Right atrium auricular region (tissue), 2 donors: ENCODE measurements around the gene ZNF827. TPM values are rescaled to one million over a fixed set of nuclear protein-coding genes. Genes with fewer than 3 reads are reported as not detected.

Experiments used
- DNase-seq: peaks from one replicate; pipeline ENCODE4 v3.0.0-alpha.2; 2019; ENCODE audit warnings: low spot score
- H3K27ac ChIP-seq, 2 donors: fragments of 200-600 bp; sonication (generic); 1 replicate in 1 of 2; 2 replicates in 1 of 2; pipeline ENCODE4 v1.5.1; 2016 to 2019
- H3K27me3 ChIP-seq, 2 donors: fragments of 200-600 bp; sonication (generic); one replicate each; pipeline versions ENCODE4 v1.5.1 to v1.6.0; 2017 to 2019
- H3K36me3 ChIP-seq: fragments of 200-600 bp; sonication (generic); one replicate; pipeline ENCODE4 v1.5.1; 2016
- H3K4me1 ChIP-seq, 2 donors: fragments of 200-600 bp; sonication (generic); one replicate each; pipeline versions ENCODE4 v1.5.1 to v1.6.0; 2017 to 2019
- H3K4me3 ChIP-seq, 2 donors: fragments of 200-600 bp; sonication (generic); 1 replicate in 1 of 2; 2 replicates in 1 of 2; pipeline ENCODE4 v1.5.1; 2017 to 2019; ENCODE audit warnings: mild to moderate bottlenecking in 1 of 2, moderate library complexity in 1 of 2
- H3K9me3 ChIP-seq, 2 donors: fragments of 200-600 bp; sonication (generic); one replicate each; pipeline ENCODE4 v1.5.1; 2019
- CTCF ChIP-seq, 2 donors: fragments of 200-600 bp; sonication (generic); IDR thresholded peaks; one replicate each; pipeline ENCODE4 v1.5.1; 2019; ENCODE audit warnings: antibody characterized with exemption in 2 of 2
- total RNA-seq, 2 donors: library from RNA; depleted of rRNA; stranded (reverse); fragments of >200 nt; gene quantifications; one replicate each; pipeline ENCODE4 v1.1.0, GENCODE V29; 2016

ZNF827 gene
- total RNA-seq, 2 donors from 2014 or later: 8.5 to 16.9 TPM

DNA sequence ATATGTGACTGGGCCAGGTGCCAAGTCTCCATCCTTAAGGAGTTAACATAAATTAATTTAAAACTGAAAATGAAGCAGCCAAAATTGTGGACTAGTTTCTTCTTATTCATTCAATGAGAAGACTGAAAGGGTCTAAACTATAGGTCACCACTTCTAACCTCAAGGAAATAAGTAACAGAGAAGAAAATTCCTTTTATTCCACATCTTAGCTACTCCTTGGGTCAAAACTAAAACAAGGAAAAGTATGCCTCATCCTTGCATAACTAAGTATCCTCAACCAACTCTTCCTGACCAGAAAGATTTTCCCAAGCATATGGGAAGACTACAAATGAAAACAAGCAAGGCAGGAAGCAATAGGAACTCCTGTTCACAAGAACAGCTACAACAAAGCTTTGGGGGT lies 71.2 kb downstream of the ZNF827 start:
- Histone ChIP-seq H3K4me3 (no peak overlapping the region), H3K9me3 (no peaks in the 10 kb centered on the region), H3K27me3 (no peaks in the 10 kb centered on the region), H3K27ac (no peak overlapping the region), H3K36me3 (no peaks in the 10 kb centered on the region), H3K4me1 (peaks cover 0 to 7% of the 10 kb centered on the region in 2 donors)
- TF ChIP-seq CTCF (IDR thresholded peaks at IDR 0.05): no peak
- no peak for DNase-seq

GRCh38 chr4:145866991-145867390 lies 71.6 kb downstream of the ZNF827 start:
- Histone ChIP-seq H3K4me1 (peaks cover 0 to 7% of the 10 kb centered on the region in 2 donors), H3K9me3 (no peaks in the 10 kb centered on the region), H3K36me3 (no peaks in the 10 kb centered on the region), H3K27ac (no peak overlapping the region), H3K4me3 (no peak overlapping the region), H3K27me3 (no peaks in the 10 kb centered on the region)
- no peak for DNase-seq
- TF ChIP-seq CTCF (IDR thresholded peaks at IDR 0.05): no peak

- H3K4me3 ChIP-seq: no peak overlapping the region
- H3K36me3 ChIP-seq: no peaks in the 10 kb centered on the region
- DNase-seq: no peak
- no peaks in the 10 kb centered on the region for H3K27me3 ChIP-seq
- H3K27ac ChIP-seq: no peak overlapping the region
- no peak for TF ChIP-seq CTCF (IDR thresholded peaks at IDR 0.05)
- H3K9me3 ChIP-seq: no peaks in the 10 kb centered on the region
- peaks cover 0 to 7% of the 10 kb centered on the region in 2 donors for H3K4me1 ChIP-seq
These were observed 73.2 kb downstream of the ZNF827 start for GRCh38 chr4:145865274-145865941.

DNA sequence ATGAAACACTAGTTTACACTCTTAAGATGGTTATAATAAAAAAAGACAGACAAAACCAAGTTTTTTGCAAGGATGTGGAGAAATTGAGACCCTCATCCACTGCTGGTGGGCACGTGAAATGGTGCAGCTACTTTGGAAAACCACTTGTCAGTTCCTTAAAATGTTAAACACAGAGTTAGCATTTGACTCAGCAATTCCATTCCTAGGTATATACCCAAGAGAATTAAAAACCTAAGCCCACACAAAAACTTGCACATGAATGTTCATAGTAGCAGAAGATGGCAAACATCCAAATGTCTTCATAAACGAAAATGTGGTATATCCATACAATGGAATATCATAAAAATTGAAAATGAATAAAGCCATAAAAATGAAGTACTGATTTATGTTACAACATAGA lies 75.4 kb downstream of the ZNF827 start:
- TF ChIP-seq CTCF (IDR thresholded peaks at IDR 0.05): no peak
- Histone ChIP-seq H3K4me3 (no peak overlapping the region), H3K9me3 (no peaks in the 10 kb centered on the region), H3K27me3 (no peaks in the 10 kb centered on the region), H3K27ac (no peak overlapping the region), H3K4me1 (peaks cover 0 to 5% of the 10 kb centered on the region in 2 donors), H3K36me3 (no peaks in the 10 kb centered on the region)
- DNase-seq: no peak

GRCh38 chr4:145861336-145862318 lies 77.0 kb downstream of the ZNF827 start:
- no peak for DNase-seq
- no peak for TF ChIP-seq CTCF (IDR thresholded peaks at IDR 0.05)
- H3K4me3 ChIP-seq: no peak overlapping the region
- H3K36me3 ChIP-seq: no peaks in the 10 kb centered on the region
- peaks cover 0 to 5% of the 10 kb centered on the region in 2 donors for H3K4me1 ChIP-seq
- H3K27me3 ChIP-seq: no peaks in the 10 kb centered on the region
- no peaks in the 10 kb centered on the region for H3K9me3 ChIP-seq
- H3K27ac ChIP-seq: no peak overlapping the region
